Endothelial cell (in vitro differentiated cells): Measurements from ENCODE around the gene LARP4. TPM values are rescaled to one million over a fixed set of nuclear protein-coding genes. Genes with fewer than 3 reads are reported as not detected.
"Not testable (repeated sequence)": the region's sequence is repeated elsewhere in the genome, so short reads cannot be mapped to it uniquely, and the experiment has no call there.

Experiments used
- DNase-seq: peaks from one replicate; pipeline ENCODE4 v3.0.0; 2021; ENCODE audit warnings: low spot score
- H3K27ac Mint-ChIP-seq: one replicate; pipeline ENCODE4 v1.8.0; 2021; ENCODE audit warnings: mixed read lengths, inconsistent platforms; ENCODE audit not compliant: unreplicated experiment
- H3K27me3 Mint-ChIP-seq: one replicate; pipeline ENCODE4 v1.8.0; 2021; ENCODE audit warnings: mild to moderate bottlenecking, moderate library complexity, mixed read lengths, inconsistent platforms; ENCODE audit not compliant: unreplicated experiment
- H3K36me3 Mint-ChIP-seq: one replicate; pipeline ENCODE4 v1.8.0; 2021; ENCODE audit warnings: mild to moderate bottlenecking, low read depth, mixed read lengths, inconsistent platforms; ENCODE audit not compliant: unreplicated experiment
- H3K4me1 Mint-ChIP-seq: one replicate; pipeline ENCODE4 v1.8.0; 2021; ENCODE audit warnings: mild to moderate bottlenecking, mixed read lengths, inconsistent platforms; ENCODE audit not compliant: unreplicated experiment
- H3K4me3 Mint-ChIP-seq: one replicate; pipeline ENCODE4 v1.8.0; 2021; ENCODE audit warnings: mild to moderate bottlenecking, mixed read lengths, inconsistent platforms; ENCODE audit not compliant: unreplicated experiment
- H3K9me3 Mint-ChIP-seq: one replicate; pipeline ENCODE4 v1.8.0; 2021; ENCODE audit warnings: mixed read lengths, inconsistent platforms; ENCODE audit not compliant: unreplicated experiment
- CTCF ChIP-seq: fragments of 200-600 bp; sonication (generic); IDR thresholded peaks from one replicate; pipeline ENCODE4 v1.5.0; 2021; ENCODE audit warnings: antibody characterized with exemption; ENCODE audit not compliant: unreplicated experiment
- total RNA-seq: library from RNA; stranded (reverse); fragmentation: NEBNext Ultra II Directional; extraction: Animal tissue kit (Norgen Biotek cat#: 25700); gene quantifications from one replicate; pipeline ENCODE4 v1.2.1, GENCODE V29; 2021; ENCODE audit not compliant: unreplicated experiment

Gene LARP4
- total RNA-seq, 1 donor from 2014 or later = 38.0 TPM

- DNase-seq = no peak
- TF ChIP-seq CTCF = no peak
- H3K36me3 Mint-ChIP-seq = no peaks in the 10 kb centered on the region
- peak overlapping the region; percentile 97 for H3K27ac Mint-ChIP-seq
- H3K4me3 Mint-ChIP-seq = peak overlapping the region; percentile 79
- peaks cover 6% of the 10 kb centered on the region for H3K27me3 Mint-ChIP-seq
- peaks cover 20% of the 10 kb centered on the region for H3K4me1 Mint-ChIP-seq
- no peaks in the 10 kb centered on the region for H3K9me3 Mint-ChIP-seq
Measured at GRCh38 chr12:50415899-50416479, 15.3 kb downstream of the LARP4 start.

DNA sequence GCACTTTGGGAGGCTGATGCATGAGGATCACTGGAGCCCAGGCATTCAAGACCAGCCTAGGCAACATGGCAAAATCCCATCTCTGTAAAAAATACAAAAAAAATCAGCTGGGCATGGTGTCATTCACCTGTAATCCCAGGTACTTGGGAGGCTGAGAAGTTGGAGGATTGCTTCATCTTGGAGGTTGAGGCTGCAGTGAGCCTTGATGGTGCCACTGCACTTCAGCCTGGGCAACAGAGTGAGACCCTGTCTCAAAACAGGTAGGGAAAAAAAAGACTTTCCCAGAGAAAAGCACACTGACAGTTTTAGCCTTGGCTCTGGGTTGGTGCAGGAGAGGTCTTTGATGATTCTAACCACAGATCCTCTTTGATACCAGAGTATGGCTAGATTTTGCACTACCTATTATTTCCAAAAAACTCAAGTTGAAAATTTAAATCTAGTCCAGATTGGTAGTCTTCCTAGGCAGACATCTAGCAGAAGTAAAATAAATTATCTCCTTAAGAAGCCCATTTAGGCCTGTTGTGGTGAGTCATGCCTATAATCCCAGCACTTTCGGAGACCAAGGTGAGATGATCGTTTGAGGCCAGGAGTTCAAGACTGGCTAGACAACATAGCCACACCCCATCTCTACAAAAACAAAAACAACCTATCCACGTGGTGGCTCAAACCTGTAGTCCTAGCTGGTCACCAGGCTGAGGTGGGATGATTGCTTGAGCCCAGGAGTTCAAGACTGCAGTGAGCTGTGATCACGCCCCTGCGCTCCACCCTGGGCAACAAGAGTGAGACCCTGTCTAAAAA is 18.6 kb downstream of the LARP4 start:
- no peak overlapping the region for H3K4me3 Mint-ChIP-seq
- H3K27me3 Mint-ChIP-seq = peaks cover 6% of the 10 kb centered on the region
- no peak overlapping the region for H3K27ac Mint-ChIP-seq
- peaks cover 21% of the 10 kb centered on the region for H3K4me1 Mint-ChIP-seq
- TF ChIP-seq CTCF = no peak
- H3K9me3 Mint-ChIP-seq = no peaks in the 10 kb centered on the region
- DNase-seq = no peak
- H3K36me3 Mint-ChIP-seq = no peaks in the 10 kb centered on the region

GRCh38 chr12:50422855-50423254 is 22.2 kb downstream of the LARP4 start:
- H3K4me1 Mint-ChIP-seq = peaks cover 20% of the 10 kb centered on the region
- not testable (repeated sequence) for H3K36me3 Mint-ChIP-seq, H3K4me3 Mint-ChIP-seq, H3K27ac Mint-ChIP-seq, H3K27me3 Mint-ChIP-seq, DNase-seq, H3K9me3 Mint-ChIP-seq

DNA sequence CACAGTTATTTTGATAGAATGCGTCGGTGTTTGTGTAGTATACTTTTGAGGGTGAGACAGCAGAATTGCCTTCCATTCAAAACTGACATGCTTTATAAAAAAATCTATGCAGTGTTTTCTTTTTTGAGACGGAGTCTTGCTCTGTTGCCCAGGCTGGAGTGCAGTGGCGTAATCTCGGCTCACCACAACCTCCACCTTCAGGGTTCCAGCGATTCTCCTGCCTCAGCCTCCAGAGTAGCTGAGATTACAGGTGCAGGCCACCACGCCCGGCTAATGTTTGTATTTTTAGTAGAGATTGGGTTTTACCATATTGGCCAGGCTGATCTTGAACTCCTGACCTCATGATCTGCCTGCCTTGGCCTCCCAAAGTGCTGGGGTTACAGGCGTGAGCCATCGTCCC is 22.7 kb downstream of the LARP4 start:
- not testable (repeated sequence) for DNase-seq, H3K27me3 Mint-ChIP-seq, H3K36me3 Mint-ChIP-seq, H3K4me3 Mint-ChIP-seq, H3K9me3 Mint-ChIP-seq
- Mint-ChIP-seq H3K27ac (peak overlapping the region; percentile 30), H3K4me1 (peaks cover 20% of the 10 kb centered on the region)

GRCh38 chr12:50425589-50426258 is 25.0 kb downstream of the LARP4 start:
- Mint-ChIP-seq H3K27me3 (peaks cover 5% of the 10 kb centered on the region), H3K36me3 (peaks cover 4% of the 10 kb centered on the region), H3K4me1 (peaks cover 20% of the 10 kb centered on the region), H3K9me3 (no peaks in the 10 kb centered on the region), H3K4me3 (peak overlapping the region; percentile 75), H3K27ac (peak overlapping the region; percentile 94)
- peak; percentile 33 for DNase-seq
- no peak for TF ChIP-seq CTCF

- H3K27me3 Mint-ChIP-seq, H3K27ac Mint-ChIP-seq, H3K4me3 Mint-ChIP-seq, DNase-seq, H3K4me1 Mint-ChIP-seq, H3K9me3 Mint-ChIP-seq: not testable (repeated sequence)
- peaks cover 21% of the 10 kb centered on the region for H3K36me3 Mint-ChIP-seq
Measured at GRCh38 chr12:50431656-50432055, 31.0 kb downstream of the LARP4 start.
